Measurements from ENCODE around the gene FZR1.

FZR1 gene

DNA sequence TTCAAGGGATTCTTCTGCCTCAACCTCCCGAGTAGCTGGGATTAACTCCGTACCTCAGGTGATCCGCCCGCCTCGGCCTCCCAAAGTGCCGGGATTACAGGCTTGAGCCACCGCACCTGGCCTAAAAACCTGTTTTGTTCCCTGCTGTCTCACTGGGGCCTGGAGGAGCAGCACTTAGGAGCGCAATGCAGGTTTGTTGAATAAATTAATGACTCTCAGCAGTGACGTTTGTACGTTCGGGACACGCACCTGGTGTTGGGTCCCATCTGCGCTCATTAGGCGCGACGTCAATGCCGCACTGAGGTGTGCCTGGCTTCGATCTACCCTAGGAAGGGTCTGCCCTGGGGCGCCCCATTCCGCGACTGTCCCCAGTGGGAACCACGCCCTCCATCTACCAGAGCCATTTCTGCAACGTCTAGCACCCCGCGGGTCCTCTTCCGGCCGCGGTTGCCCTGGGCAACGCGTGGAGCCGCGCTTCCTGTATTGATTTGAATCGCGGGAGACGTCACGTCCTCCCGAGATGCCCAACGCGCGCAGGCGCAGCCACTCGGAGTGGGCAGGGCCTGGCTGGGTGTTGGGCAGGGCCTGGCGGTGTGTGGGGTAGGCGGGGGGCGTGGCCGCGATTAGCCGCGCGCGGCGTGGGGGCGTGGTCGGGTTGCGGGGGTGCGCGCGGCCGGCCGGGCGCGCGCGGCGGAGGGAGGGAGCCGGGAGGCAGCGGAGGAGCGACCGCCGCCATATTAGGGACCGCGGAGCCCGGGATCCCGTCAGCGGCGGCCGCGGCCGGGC lies at the start of gene FZR1:
Gene FZR1, plus strand, starts transcription at position 714 of the 786 bp plus-strand sequence. CDS start 16,679 bp downstream, outside the sequence.
- Histone ChIP-seq H3K27me3 (ENCODE audit: low read depth, low read length) (no peaks in the 10 kb centered on the region), H3K36me3 (ENCODE audit: control insufficient read depth in 1 of 2, insufficient read depth in 2 of 2, low read length in 2 of 2) (peaks cover 0 to 17% of the 10 kb centered on the region in 2 donors), H3K4me3 (ENCODE audit: low read depth in 1 of 2, low read length in 2 of 2) (peak within 1 kb of the TSS; percentile 83 to 91), H3K27ac (ENCODE audit: low read length) (peak within 1 kb of the TSS; percentile 87), H3K4me1 (ENCODE audit: control insufficient read depth in 1 of 2, insufficient read depth in 2 of 2, low read length in 2 of 2) (peaks cover 0 to 32% of the 10 kb centered on the region in 2 donors), H3K9me3 (ENCODE audit: control insufficient read depth in 1 of 2, low read length in 2 of 2) (no peaks in the 10 kb centered on the region)

DNA sequence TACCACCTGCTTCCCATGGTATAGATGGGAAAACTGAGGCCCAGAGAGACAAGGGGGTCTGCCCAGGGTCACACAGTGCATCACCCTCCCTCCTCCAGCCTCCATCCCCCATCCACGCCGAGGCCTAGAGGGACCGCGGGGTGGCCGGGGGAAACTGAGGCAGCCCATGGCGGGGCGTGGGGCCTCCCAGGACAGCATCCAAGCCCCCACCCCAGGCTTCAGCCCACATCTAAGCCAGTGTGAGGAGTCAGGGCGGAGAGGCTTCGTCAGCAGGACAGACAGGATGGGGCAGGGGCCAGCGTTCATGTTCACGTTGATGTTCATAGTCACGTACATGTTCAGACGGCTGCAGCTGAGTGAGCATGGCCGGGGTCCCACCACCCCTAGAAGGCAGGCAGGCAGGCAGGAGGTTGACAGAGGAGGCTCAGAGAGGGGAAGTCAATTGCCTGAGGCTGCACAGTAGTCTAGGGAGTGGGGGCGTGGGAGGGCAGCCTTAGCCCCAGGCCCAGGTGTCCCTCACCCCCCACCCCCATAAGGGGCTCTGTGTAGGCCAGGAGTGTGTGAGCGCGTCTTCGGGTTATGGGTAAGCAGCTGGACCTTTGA lies 49.1 kb upstream of the FZR1 start:
- no peak overlapping the region for H3K4me3 ChIP-seq (ENCODE audit: low read depth in 1 of 2, low read length in 2 of 2)
- H3K4me1 ChIP-seq (ENCODE audit: control insufficient read depth in 1 of 2, insufficient read depth in 2 of 2, low read length in 2 of 2) = peaks cover 4 to 48% of the 10 kb centered on the region in 2 donors
- H3K27me3 ChIP-seq (ENCODE audit: low read depth, low read length) = no peaks in the 10 kb centered on the region
- H3K9me3 ChIP-seq (ENCODE audit: control insufficient read depth in 1 of 2, low read length in 2 of 2) = no peaks in the 10 kb centered on the region
- H3K27ac ChIP-seq (ENCODE audit: low read length) = peak overlapping the region; percentile 65
- H3K36me3 ChIP-seq (ENCODE audit: control insufficient read depth in 1 of 2, insufficient read depth in 2 of 2, low read length in 2 of 2) = peaks cover 21 to 62% of the 10 kb centered on the region in 2 donors

DNA sequence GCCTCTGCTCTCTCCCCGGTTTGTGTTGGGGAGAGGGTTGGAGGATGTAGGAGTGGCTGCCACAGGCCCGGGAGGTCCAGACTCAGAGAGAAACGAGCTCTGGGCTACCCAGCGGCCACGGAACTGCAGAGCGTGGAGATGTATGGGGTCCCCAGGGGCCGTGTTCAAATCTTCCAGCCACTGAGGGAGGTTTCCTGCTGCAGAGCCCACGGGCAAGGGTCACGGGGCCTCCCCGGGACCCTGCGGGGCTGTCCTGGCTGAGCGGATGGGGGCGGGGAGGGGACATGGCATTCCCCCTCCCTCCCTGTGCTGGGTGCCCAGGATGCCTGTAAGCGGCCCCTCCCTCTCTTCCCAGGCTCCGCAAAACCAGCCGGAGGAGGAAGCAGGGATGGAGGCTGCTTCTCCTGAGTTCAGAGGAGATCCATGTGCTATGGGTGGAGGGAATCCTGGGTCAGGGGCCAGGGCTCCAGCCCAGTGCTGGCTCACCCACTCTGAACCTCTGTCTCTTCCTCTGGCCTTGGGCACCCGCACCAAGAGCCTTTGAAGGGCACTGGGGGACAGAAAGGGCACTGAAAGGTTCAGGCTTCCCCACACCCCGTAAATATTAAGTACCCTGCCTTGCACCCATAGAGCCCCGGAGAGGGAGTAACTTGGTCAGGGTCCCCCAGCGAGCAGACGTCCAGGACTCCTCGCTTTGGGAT lies 48.4 kb upstream of the FZR1 start:
- no peaks in the 10 kb centered on the region for H3K27me3 ChIP-seq (ENCODE audit: low read depth, low read length)
- no peaks in the 10 kb centered on the region for H3K9me3 ChIP-seq (ENCODE audit: control insufficient read depth in 1 of 2, low read length in 2 of 2)
- H3K4me3 ChIP-seq (ENCODE audit: low read depth in 1 of 2, low read length in 2 of 2) = peak overlapping the region in 1 of 2 donors; percentile 12
- H3K4me1 ChIP-seq (ENCODE audit: control insufficient read depth in 1 of 2, insufficient read depth in 2 of 2, low read length in 2 of 2) = peaks cover 4 to 48% of the 10 kb centered on the region in 2 donors
- H3K36me3 ChIP-seq (ENCODE audit: control insufficient read depth in 1 of 2, insufficient read depth in 2 of 2, low read length in 2 of 2) = peaks cover 16 to 61% of the 10 kb centered on the region in 2 donors
- H3K27ac ChIP-seq (ENCODE audit: low read length) = peak overlapping the region; percentile 65

DNA sequence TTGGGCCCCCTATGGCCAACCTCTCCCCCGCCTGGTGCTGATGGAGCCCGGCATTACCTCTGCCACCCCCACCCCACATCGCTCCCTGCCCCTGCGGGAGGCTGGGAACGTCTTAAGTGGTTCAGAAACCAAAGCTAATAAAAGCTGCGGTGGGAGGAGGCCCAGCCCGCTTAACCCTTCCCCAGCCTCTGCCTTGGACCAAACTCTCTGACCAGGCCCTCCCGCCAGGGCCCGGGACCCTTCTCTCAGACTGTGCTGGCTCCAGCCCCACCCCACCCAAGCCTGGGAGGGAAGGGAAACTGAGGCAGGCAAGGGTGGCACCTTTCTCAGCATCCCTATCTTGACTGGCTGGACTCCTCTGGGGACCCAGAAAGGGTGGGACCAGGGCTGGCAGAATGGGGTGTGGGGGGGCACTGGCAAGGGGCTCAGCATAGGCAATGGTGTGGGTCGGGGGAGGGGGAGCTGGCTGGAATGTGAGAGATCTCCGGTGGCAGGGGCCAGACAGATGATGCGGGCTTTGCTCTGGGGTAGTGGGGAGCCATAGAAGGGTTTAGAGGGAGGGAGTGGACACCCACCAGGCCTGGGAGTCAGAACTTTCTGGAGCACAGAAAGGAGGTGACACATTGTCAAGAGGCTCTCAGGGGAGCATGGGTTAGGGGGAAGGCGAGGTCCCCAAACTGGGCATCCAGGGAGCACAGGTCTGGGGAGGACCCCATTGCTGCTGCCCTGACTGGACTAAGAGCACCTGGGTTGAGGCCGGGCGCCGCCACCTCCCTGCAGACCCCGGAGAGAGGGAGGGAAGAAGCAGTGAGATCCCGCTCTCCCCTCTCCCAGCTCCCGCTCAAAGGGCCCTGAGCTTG lies 47.7 kb upstream of the FZR1 start:
- Histone ChIP-seq H3K27ac (ENCODE audit: low read length) (peak overlapping the region; percentile 65), H3K36me3 (ENCODE audit: control insufficient read depth in 1 of 2, insufficient read depth in 2 of 2, low read length in 2 of 2) (peaks cover 14 to 59% of the 10 kb centered on the region in 2 donors), H3K4me3 (ENCODE audit: low read depth in 1 of 2, low read length in 2 of 2) (peak overlapping the region in 1 of 2 donors; percentile 12)

DNA sequence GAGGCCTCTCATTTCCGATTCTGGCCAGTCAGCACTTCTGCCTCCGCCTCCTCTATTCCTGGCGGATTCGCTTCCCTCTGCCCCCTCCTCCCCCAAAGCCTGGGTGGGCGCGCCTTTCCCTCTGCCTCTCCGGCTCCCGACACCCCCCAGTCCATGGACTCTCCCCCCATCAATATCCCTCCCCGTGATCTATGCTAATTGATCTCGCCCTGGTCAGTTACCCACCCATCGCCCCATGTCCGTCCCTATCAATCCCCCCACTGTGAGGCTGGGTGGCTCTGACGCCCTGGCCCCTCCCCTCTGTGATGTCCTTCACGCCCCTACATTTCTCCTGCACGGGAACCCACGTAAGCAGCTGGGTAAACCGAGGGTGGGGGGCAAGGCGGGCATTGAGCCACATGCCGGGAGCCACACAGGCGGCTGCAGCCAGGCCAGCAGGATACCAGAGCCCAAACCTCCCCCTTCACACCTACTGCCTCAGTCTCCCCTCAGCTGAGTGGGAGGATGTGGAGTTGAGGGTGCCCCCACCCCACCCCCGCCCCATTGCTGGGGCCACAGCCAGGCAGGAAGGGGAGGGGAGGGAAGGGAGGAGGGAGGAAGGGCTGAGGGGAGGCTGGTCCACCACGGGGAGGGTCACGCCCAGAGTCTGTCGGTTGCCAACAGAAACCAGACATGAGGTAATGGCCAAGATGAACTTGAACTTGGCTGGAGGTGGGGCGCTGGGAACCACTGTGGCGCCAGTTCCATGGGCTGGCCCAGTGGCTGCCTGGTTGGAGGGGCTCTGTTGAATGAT lies 46.8 kb upstream of the FZR1 start:
- H3K27ac ChIP-seq (ENCODE audit: low read length) = peak overlapping the region; percentile 65
- H3K9me3 ChIP-seq (ENCODE audit: control insufficient read depth in 1 of 2, low read length in 2 of 2) = no peaks in the 10 kb centered on the region
- H3K4me3 ChIP-seq (ENCODE audit: low read depth in 1 of 2, low read length in 2 of 2) = peak overlapping the region in 1 of 2 donors; percentile 12
- peaks cover 13 to 51% of the 10 kb centered on the region in 2 donors for H3K36me3 ChIP-seq (ENCODE audit: control insufficient read depth in 1 of 2, insufficient read depth in 2 of 2, low read length in 2 of 2)
- H3K27me3 ChIP-seq (ENCODE audit: low read depth, low read length) = no peaks in the 10 kb centered on the region
- H3K4me1 ChIP-seq (ENCODE audit: control insufficient read depth in 1 of 2, insufficient read depth in 2 of 2, low read length in 2 of 2) = peaks cover 4 to 48% of the 10 kb centered on the region in 2 donors

More for the DNA sequence above, 47.7 kb upstream of the FZR1 start:
- Histone ChIP-seq H3K27me3 (ENCODE audit: low read depth, low read length) (no peaks in the 10 kb centered on the region), H3K4me1 (ENCODE audit: control insufficient read depth in 1 of 2, insufficient read depth in 2 of 2, low read length in 2 of 2) (peaks cover 4 to 48% of the 10 kb centered on the region in 2 donors), H3K9me3 (ENCODE audit: control insufficient read depth in 1 of 2, low read length in 2 of 2) (no peaks in the 10 kb centered on the region)

DNA sequence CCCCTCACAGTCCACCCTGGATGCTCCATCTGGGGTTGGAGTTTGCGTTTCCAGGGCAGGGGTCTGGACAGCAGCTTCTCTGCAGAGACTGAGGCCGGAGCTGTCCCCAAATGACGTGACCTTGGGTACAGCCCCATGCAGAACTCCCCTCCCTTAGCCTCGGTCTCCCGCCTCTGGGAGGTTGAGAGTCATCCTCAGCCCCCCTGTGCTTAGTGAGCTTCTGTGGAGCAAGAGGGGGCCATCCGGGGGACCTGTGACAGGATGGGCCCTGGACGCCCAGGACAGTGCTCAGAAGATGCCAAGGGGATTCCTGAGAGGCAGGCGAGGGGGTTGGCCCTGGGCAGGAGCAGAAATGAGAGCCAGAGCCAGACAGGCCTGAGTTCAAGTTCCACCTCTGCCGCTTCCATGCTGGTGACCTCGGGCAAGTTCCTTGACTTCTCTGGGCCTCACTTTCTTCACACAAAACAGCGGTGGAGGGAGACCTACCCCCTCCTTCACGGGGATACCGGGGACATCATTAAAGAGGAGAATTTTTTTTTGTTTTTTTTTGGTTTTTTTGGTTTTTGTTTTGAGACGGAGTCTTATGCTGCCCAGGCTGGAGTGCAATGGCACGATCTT lies 46.0 kb upstream of the FZR1 start:
- no peaks in the 10 kb centered on the region for H3K27me3 ChIP-seq (ENCODE audit: low read depth, low read length)
- peak overlapping the region; percentile 36 for H3K27ac ChIP-seq (ENCODE audit: low read length)
- H3K9me3 ChIP-seq (ENCODE audit: control insufficient read depth in 1 of 2, low read length in 2 of 2) = no peaks in the 10 kb centered on the region
- H3K36me3 ChIP-seq (ENCODE audit: control insufficient read depth in 1 of 2, insufficient read depth in 2 of 2, low read length in 2 of 2) = peaks cover 5 to 43% of the 10 kb centered on the region in 2 donors
- no peak overlapping the region for H3K4me3 ChIP-seq (ENCODE audit: low read depth in 1 of 2, low read length in 2 of 2)
- H3K4me1 ChIP-seq (ENCODE audit: control insufficient read depth in 1 of 2, insufficient read depth in 2 of 2, low read length in 2 of 2) = peaks cover 4 to 48% of the 10 kb centered on the region in 2 donors

DNA sequence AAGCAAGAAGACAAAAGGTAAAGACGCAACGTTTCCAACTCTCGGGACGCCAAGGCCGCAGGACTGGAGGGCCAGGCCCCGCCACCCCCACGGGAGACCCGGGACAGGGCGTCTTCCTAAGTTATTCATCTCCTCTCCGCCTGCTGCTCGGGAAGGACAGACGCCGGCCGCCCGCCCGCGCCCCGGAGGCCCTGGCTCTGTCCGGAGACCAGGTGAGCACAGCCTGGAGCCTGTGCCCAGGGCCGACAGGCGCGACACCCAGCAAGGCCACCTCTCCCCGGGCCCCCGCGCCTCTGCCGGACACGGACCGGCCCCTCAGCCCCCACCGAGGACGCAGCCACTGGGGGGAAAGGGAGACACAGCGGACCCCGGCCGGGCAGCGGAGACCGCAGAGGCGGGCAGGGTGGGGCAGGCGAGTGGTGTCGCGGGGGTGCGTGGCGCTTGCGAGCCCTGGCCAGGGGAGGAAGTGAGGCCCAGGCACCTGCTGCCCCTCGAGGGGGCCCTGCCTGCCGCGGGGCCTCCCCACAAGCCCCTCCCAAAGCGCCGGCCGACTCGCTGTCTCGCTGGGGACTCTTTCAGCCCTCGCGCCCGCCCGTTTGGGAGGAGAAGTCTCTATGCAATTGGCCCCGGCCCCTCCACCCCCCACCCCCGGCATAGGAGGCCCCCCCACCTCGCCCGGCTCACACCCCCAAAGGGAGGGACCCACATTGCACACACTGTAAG lies 43.0 kb upstream of the FZR1 start:
- Histone ChIP-seq H3K4me1 (ENCODE audit: control insufficient read depth in 1 of 2, insufficient read depth in 2 of 2, low read length in 2 of 2) (peaks cover 4 to 39% of the 10 kb centered on the region in 2 donors), H3K27me3 (ENCODE audit: low read depth, low read length) (no peaks in the 10 kb centered on the region), H3K4me3 (ENCODE audit: low read depth in 1 of 2, low read length in 2 of 2) (no peak overlapping the region), H3K27ac (ENCODE audit: low read length) (no peak overlapping the region), H3K9me3 (ENCODE audit: control insufficient read depth in 1 of 2, low read length in 2 of 2) (no peaks in the 10 kb centered on the region), H3K36me3 (ENCODE audit: control insufficient read depth in 1 of 2, insufficient read depth in 2 of 2, low read length in 2 of 2) (peaks cover 0 to 19% of the 10 kb centered on the region in 2 donors)

DNA sequence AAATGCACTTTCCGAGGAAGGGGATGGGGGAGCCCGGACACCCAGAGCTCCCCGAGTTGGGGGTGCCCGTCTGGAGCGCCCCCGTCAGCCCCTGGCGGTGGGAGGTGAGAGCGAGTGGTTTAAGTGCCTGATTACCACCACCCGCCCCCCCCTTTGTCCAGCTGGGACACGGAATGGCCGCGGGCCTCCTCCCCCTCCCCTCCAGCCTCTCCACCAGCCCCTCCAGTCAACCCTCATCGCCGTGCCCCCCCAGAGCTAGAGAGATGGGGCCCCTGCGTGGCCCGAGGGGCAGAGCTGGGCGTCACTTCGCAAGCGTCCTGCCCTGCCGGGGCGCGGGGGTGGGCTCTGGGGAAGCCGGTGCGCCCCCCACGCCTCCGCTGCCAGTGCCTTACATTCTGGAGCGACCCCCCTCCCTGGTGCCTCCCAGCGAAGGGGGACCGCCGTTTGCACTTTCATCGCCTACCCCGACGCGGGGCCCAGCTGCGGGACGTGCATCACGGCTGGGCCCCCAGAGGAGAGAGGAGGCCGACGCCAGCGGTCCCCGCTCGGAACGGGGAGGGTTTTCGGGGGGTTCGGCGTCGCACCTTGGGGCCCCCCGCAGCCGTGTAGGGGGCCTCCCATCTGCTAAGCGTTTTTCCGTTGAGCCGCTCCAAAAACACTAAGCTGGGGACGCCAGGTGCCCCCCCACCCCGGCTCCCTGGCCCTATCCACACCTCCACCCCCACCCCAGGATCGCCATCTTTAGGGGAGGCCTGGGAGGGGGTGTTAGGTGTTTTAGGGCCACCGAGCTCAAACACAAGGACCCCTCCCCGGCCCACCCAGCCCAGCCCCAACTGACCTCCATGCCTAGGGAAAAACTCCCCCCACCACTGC lies 42.2 kb upstream of the FZR1 start:
- H3K4me3 ChIP-seq (ENCODE audit: low read depth in 1 of 2, low read length in 2 of 2) = no peak overlapping the region
- no peaks in the 10 kb centered on the region for H3K27me3 ChIP-seq (ENCODE audit: low read depth, low read length)
- H3K27ac ChIP-seq (ENCODE audit: low read length) = no peak overlapping the region
- H3K4me1 ChIP-seq (ENCODE audit: control insufficient read depth in 1 of 2, insufficient read depth in 2 of 2, low read length in 2 of 2) = peaks cover 0 to 31% of the 10 kb centered on the region in 2 donors
- no peaks in the 10 kb centered on the region for H3K9me3 ChIP-seq (ENCODE audit: control insufficient read depth in 1 of 2, low read length in 2 of 2)
- peaks cover 0 to 19% of the 10 kb centered on the region in 2 donors for H3K36me3 ChIP-seq (ENCODE audit: control insufficient read depth in 1 of 2, insufficient read depth in 2 of 2, low read length in 2 of 2)
